Subcutaneous adipose tissue (tissue), 4 donors: ENCODE measurements around the gene IFT43. TPM values are rescaled to one million over a fixed set of nuclear protein-coding genes. Genes with fewer than 3 reads are reported as not detected.

Source experiments
- total RNA-seq, 4 donors: library from RNA; depleted of rRNA; stranded (reverse); fragments of >200 nt; gene quantifications; one replicate each; pipeline ENCODE4 v1.1.0, GENCODE V29; 2016
- TF ChIP-seq, protein P1 (sequence below): fragments of 450-650 bp; IDR thresholded peaks from one replicate; pipeline ENCODE4 v1.5.1; 2016; ENCODE audit warnings: low read depth, mild to moderate bottlenecking, control low read depth, antibody characterized with exemption, moderate library complexity

The IFT43 gene
- total RNA-seq, 4 donors from 2014 or later, result 25.3 to 38.2 (median 28.9) TPM

DNA sequence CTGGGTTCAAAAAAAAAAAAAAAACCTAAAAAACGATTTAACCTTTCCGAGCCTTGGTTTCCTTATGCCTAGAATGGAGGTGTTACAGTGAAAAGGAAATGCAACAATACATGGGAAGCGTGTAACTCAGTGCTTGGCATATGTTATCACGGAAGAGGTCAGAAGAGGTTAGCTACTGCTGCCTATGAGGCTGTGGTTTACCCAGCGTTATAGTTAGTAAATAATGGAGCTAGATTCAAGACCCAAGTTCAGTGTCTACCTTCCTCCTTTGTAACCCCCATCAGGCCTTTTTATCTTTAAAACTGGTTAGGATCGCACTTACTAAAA, 839 bp downstream of the IFT43 start:
- TF ChIP-seq, protein P1, sequence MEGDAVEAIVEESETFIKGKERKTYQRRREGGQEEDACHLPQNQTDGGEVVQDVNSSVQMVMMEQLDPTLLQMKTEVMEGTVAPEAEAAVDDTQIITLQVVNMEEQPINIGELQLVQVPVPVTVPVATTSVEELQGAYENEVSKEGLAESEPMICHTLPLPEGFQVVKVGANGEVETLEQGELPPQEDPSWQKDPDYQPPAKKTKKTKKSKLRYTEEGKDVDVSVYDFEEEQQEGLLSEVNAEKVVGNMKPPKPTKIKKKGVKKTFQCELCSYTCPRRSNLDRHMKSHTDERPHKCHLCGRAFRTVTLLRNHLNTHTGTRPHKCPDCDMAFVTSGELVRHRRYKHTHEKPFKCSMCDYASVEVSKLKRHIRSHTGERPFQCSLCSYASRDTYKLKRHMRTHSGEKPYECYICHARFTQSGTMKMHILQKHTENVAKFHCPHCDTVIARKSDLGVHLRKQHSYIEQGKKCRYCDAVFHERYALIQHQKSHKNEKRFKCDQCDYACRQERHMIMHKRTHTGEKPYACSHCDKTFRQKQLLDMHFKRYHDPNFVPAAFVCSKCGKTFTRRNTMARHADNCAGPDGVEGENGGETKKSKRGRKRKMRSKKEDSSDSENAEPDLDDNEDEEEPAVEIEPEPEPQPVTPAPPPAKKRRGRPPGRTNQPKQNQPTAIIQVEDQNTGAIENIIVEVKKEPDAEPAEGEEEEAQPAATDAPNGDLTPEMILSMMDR, result no peak

DNA sequence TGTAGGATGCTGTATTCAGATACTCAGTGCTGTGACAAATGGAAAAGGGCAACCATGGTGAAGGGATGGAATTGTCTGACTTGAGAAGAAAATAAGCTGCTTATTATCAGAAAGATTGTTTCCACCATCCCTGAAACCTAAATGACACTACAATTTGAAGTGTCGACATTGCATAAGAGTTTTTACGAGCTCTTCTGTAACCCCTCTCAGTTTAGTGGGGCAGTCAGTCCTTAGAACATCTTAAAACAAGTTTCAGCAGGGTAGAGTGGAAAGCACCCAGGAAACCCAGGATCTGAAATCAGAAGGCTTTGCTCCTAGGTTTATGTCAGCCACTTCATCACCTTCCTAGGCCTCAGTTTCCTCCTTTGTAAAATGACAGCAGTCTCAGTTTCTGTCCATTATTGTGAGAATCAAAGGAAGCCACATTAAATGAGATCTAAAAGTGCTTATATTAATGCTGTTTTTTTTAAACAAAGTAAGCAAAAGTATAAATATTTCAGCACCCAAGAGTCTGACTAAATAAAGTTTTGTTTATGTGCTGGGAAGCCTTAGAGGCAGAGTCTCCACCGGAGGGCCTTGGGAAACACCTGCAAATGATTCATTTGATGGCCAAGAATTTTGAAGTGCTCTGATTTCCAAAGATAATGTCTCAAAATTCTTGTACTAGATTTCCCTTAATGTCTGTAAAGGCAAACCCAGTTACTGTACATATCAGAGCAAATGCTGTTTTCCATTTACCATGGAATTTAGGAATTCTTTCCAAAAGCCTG, 1.8 kb downstream of the IFT43 start:
- TF ChIP-seq, protein P1, result no peak

DNA sequence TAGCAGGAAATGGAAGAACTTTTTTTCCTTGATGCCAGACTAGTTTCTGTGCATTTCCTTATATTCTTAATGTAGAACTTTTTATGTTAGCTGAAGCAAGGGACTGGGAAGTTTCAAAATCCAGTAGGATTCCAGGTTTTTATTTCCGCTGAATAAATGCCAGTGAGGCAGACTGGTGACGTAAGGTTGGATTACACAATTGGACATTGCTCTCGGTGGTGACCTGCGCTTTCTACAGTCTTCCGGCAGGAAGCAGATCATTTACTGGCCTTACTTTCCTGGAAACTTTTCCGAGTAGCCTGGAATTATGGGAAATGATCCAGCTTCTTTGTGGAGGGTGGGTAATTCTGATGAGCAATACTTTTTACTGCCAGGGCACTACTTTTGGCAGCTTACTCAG, 3.6 kb downstream of the IFT43 start:
- TF ChIP-seq, protein P1, result no peak

DNA sequence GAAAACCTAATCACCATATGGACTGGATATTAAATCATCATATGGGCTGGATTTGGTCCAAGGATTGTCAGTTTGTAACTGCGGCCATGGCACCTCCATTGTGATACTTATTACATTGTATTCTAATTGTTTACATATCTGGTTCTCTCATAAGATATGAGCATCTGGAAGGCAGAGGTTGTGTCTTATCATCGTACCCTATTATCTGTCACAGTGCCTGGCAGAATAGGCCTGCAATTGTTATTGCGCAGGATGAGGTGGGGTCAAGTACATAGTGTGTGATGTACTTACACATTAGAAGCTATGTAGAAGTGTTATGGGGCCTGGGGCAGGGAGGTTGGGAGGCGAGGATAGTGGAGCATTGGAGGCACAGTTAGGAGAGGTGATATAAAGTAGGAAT, 4.7 kb downstream of the IFT43 start:
- TF ChIP-seq, protein P1, result no peak

DNA sequence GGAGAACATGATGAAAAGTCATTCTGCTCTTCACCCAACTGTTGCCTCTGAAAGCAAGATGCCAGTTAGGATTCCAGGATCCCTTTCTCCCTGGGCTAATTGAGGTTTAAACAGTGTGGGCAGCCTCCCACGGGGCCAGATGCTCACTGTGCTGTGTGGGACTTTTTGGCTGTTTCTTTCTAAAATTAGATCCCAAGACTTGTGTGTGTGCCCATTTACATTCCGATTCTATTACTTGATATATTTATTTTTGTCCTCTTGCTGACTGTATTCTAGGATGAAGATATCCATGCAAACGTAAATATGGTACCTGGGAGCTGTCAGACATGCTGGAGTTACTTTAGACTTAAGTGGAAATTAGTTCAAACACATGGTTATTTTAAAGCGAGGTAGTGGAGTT, 6.2 kb downstream of the IFT43 start:
- TF ChIP-seq, protein P1, result no peak

DNA sequence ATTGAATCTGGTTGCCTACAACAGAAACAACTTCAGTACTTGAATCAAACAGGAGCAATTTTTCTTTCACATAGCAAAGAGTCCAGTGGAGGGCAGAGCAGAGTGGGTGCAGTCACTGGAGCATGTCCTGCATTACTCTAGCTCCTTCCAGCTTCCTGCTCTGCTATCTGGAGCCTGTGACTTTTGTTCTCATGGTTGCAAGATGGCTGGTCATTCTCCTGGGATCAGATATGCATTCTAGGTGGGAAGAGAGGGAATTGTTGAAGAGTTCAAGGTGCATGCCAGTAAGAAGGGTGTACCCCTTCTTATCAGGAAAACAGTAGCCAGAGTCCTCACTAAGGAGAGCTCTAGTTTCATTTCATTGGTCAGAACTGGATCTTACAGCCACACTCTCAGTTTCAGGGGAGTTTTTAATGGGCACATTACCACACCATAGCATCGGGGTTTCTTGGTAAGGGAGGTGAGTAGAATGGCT, 8.0 kb downstream of the IFT43 start:
- TF ChIP-seq, protein P1, result no peak

DNA sequence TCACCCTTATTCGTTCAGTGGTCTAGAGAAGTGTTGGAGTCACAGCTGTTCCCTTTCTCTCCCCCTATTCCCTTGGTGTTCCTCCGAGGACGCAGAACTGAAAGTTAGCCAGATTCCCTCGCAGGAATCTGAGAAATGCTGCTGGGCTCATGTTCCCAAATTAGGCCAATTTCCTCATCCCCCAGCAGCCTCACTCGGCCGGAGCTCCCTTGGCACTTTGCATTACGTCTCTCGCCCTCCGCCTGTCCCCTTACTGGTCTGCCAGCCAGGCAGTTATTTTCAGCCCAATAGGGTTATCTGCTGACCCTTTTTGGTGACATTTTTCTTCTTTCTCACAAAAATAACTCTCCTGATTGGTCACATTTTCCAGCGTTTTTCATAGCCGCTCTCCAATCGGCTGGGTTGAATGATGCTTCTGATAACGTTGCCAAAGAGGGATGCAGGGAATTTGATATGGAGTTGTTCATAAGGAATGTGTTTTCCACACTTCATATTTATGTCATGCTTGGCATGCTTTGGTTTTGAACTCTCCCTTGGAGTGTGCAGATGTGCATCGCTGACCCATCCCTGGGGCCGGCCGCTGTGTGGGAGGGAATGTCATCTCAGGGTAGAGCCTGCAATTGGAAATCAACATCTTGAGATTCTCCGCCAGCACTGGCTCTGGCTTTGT, 9.9 kb downstream of the IFT43 start:
- TF ChIP-seq, protein P1, result no peak
